Right lobe of liver (tissue), 6 donors: Measurements from ENCODE around the gene ELF3. TPM values are rescaled to one million over a fixed set of nuclear protein-coding genes. Genes with fewer than 3 reads are reported as not detected.
A peak's percentile ranks its signal among the peaks of the same experiment; 100 is the strongest.

Experiments
- ATAC-seq, 4 donors: fragments of 200-7000 bp; cut with Tn5 transposase; one replicate each; pipeline ENCODE4 v1.9.1; 2020; ENCODE audit warnings: mild to moderate bottlenecking in 4 of 4, moderate library complexity in 4 of 4
- DNase-seq, 3 donors: peaks; one replicate each; pipeline ENCODE4 v3.0.0-alpha.2; 2020
- H3K27ac ChIP-seq, 3 donors: fragments of 200-600 bp; one replicate each; pipeline ENCODE4 v1.8.0; 2022
- H3K27me3 ChIP-seq, 2 donors: fragments of 200-600 bp; one replicate each; pipeline ENCODE4 v1.8.0; 2022
- H3K36me3 ChIP-seq, 4 donors: fragments of 200-600 bp; sonication (generic) in 1 of 4; one replicate each; pipeline versions ENCODE4 v1.5.1 to v1.8.0; 2017 to 2022; ENCODE audit warnings: control low read depth in 1 of 4
- H3K4me1 ChIP-seq, 4 donors: fragments of 200-600 bp; sonication (generic) in 1 of 4; one replicate each; pipeline versions ENCODE4 v1.5.1 to v1.8.0; 2017 to 2022; ENCODE audit warnings: control low read depth in 1 of 4
- H3K4me3 ChIP-seq, 3 donors: fragments of 200-600 bp; one replicate each; pipeline ENCODE4 v1.8.0; 2022
- H3K9me3 ChIP-seq, 4 donors: fragments of 200-600 bp; sonication (generic) in 1 of 4; one replicate each; pipeline versions ENCODE4 v1.5.1 to v1.8.0; 2017 to 2022; ENCODE audit warnings: control low read depth in 1 of 4
- CTCF ChIP-seq, 4 donors: fragments of 200-600 bp in 3 of 4; fragments of 450-650 bp in 1 of 4; IDR thresholded peaks; one replicate each; pipeline versions ENCODE4 v1.5.1 to v1.8.0; 2016 to 2022; ENCODE audit warnings: antibody characterized with exemption in 4 of 4, mild to moderate bottlenecking in 2 of 4
- POLR2A ChIP-seq: fragments of 450-650 bp; IDR thresholded peaks from one replicate; pipeline ENCODE4 v1.6.1; 2017; ENCODE audit warnings: antibody characterized with exemption, mild to moderate bottlenecking
- WGBS: methylation state at CpG from one replicate; pipeline ENCODE4 v1.1.6; 2018; ENCODE audit warnings: low coverage, low lambda C conversion rate; ENCODE audit not compliant: insufficient coverage; ENCODE audit errors: missing lambda C conversion rate; 5-methylcytosine and 5-hydroxymethylcytosine counted together
- intact Hi-C, 2 donors: fragments of 100-400 bp; cut with DNase I; formaldehyde crosslinking; loops; one replicate each; pipeline versions ENCODE4 v1.11.2 to v1.14.1; 2022
- total RNA-seq, 6 experiments: library from RNA; depleted of rRNA in 2 of 6; stranded (reverse); fragments of >200 nt in 2 of 6; fragmentation: NEBNext Ultra II Directional in 3 of 6; extraction: Animal tissue kit (Norgen Biotek cat#: 25700) in 3 of 6; gene quantifications; one replicate each; pipeline versions ENCODE4 v1.1.0 to v1.2.4, GENCODE V29; 2016 to 2023
- donor health status: DM: no; HTN: yes; CAD: no.
- donor health status: DM: no; HTN: no; CAD: no.
- donor health status: DM: no; HTN: no; CAD: no.
- donor health status: DM: no; HTN: yes; CAD: no.
- donor health status: DM: no; HTN: yes; CAD: no.

Gene ELF3
- total RNA-seq, 6 experiments from 2014 or later = 12.6 to 266 (median 57.8) TPM

GRCh38 chr1:202038688-202039346 lies 28.4 kb downstream of the ELF3 start:
- 100% methylated on average over 1 of the region's 2 CpGs for WGBS
- Histone ChIP-seq H3K27me3 (no peaks in the 10 kb centered on the region), H3K4me3 (no peak overlapping the region), H3K9me3 (no peaks in the 10 kb centered on the region), H3K4me1 (peaks cover 0 to 31% (median 7%) of the 10 kb centered on the region in 4 donors), H3K27ac (no peak overlapping the region), H3K36me3 (no peaks in the 10 kb centered on the region)
- intact Hi-C loops = no loop called here
- TF ChIP-seq CTCF (IDR thresholded peaks at IDR 0.05) (no peak), POLR2A (no peak)
- DNase-seq (no peak), ATAC-seq (no peak)

GRCh38 chr1:202045705-202046104 lies 35.3 kb downstream of the ELF3 start:
- intact Hi-C loops = no loop called here

GRCh38 chr1:202046227-202046626 lies 35.8 kb downstream of the ELF3 start:
- ATAC-seq = peak; percentile 64 to 75 (median 70)
- intact Hi-C loops = no loop called here
- H3K4me3 ChIP-seq = no peak overlapping the region
- H3K4me1 ChIP-seq = peaks cover 0 to 27% (median 9%) of the 10 kb centered on the region in 4 donors
- DNase-seq = peak; percentile 49 to 84 (median 74)
- TF ChIP-seq POLR2A (no peak), CTCF (IDR thresholded peaks at IDR 0.05) (no peak)
- no peaks in the 10 kb centered on the region for H3K36me3 ChIP-seq
- H3K27me3 ChIP-seq = no peaks in the 10 kb centered on the region
- H3K27ac ChIP-seq = peak overlapping the region; percentile 43 to 77 (median 76)
- WGBS = 54% methylated on average over 2 of the region's 3 CpGs
- no peaks in the 10 kb centered on the region for H3K9me3 ChIP-seq

More at GRCh38 chr1:202045705-202046104, 35.3 kb downstream of the ELF3 start:
- no CpG with 5 or more reads among the region's 2 CpGs for WGBS
- Histone ChIP-seq H3K27me3 (no peaks in the 10 kb centered on the region), H3K36me3 (no peaks in the 10 kb centered on the region), H3K27ac (peak overlapping the region; percentile 7 to 77 (median 76)), H3K4me1 (peaks cover 0 to 27% (median 9%) of the 10 kb centered on the region in 4 donors), H3K4me3 (no peak overlapping the region), H3K9me3 (no peaks in the 10 kb centered on the region)
- DNase-seq = no peak
- peak in 1 of 4 donors; percentile 2 for ATAC-seq
- TF ChIP-seq CTCF (IDR thresholded peaks at IDR 0.05) (no peak), POLR2A (no peak)

GRCh38 chr1:202046748-202047708 lies 36.6 kb downstream of the ELF3 start:
- peaks cover 0 to 27% (median 9%) of the 10 kb centered on the region in 4 donors for H3K4me1 ChIP-seq

More at GRCh38 chr1:202046748-202047708, 36.6 kb downstream of the ELF3 start:
- DNase-seq (no peak), ATAC-seq (peak; percentile 48 to 76 (median 56))
- no peak for TF ChIP-seq POLR2A
- TF ChIP-seq CTCF (IDR thresholded peaks at IDR 0.05) = no peak
- H3K4me3 ChIP-seq = no peak overlapping the region
- H3K27me3 ChIP-seq = no peaks in the 10 kb centered on the region
- peak overlapping the region; percentile 43 to 77 (median 76) for H3K27ac ChIP-seq
- no peaks in the 10 kb centered on the region for H3K36me3 ChIP-seq
- H3K9me3 ChIP-seq = no peaks in the 10 kb centered on the region
- 65% methylated on average over 4 of the region's 5 CpGs for WGBS
- intact Hi-C loops = no loop called here
